Left ventricle myocardium superior (tissue), 1 donor: ENCODE measurements around the gene DENND2D. TPM values are rescaled to one million over a fixed set of nuclear protein-coding genes. Genes with fewer than 3 reads are reported as not detected.

Source experiments
- ATAC-seq: fragments of 200-7000 bp; cut with Tn5 transposase; one replicate; pipeline ENCODE4 v1.9.1; 2020; ENCODE audit warnings: mild to moderate bottlenecking, moderate library complexity
- DNase-seq: peaks from one replicate; pipeline ENCODE4 v3.0.0-alpha.2; 2020
- intact Hi-C: fragments of 100-400 bp; cut with micrococcal nuclease; formaldehyde crosslinking; loops from one replicate; pipeline ENCODE4 v1.11.0; 2022
- long read RNA-seq: library from polyadenylated mRNA; unstranded; transcript quantifications from one replicate; pipeline ENCODE4 v2.0.0, GENCODE V29; 2021
- total RNA-seq: library from RNA; stranded (reverse); fragmentation: NEBNext Ultra II Directional; extraction: Animal tissue kit (Norgen Biotek cat#: 25700); gene quantifications from one replicate; pipeline ENCODE4 v1.2.1, GENCODE V29; 2021
- donor health status: DM: no; HTN: yes; CAD: no; lungs with severe emphysema.

DENND2D gene, protein sequence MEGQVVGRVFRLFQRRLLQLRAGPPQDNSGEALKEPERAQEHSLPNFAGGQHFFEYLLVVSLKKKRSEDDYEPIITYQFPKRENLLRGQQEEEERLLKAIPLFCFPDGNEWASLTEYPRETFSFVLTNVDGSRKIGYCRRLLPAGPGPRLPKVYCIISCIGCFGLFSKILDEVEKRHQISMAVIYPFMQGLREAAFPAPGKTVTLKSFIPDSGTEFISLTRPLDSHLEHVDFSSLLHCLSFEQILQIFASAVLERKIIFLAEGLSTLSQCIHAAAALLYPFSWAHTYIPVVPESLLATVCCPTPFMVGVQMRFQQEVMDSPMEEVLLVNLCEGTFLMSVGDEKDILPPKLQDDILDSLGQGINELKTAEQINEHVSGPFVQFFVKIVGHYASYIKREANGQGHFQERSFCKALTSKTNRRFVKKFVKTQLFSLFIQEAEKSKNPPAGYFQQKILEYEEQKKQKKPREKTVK
- total RNA-seq: 1.3 TPM
- long read RNA-seq, partial matches to known transcripts: 1 of 1 reads
- long read RNA-seq, other reads (novel, unspliced or antisense): 0 of 1 reads

DNA sequence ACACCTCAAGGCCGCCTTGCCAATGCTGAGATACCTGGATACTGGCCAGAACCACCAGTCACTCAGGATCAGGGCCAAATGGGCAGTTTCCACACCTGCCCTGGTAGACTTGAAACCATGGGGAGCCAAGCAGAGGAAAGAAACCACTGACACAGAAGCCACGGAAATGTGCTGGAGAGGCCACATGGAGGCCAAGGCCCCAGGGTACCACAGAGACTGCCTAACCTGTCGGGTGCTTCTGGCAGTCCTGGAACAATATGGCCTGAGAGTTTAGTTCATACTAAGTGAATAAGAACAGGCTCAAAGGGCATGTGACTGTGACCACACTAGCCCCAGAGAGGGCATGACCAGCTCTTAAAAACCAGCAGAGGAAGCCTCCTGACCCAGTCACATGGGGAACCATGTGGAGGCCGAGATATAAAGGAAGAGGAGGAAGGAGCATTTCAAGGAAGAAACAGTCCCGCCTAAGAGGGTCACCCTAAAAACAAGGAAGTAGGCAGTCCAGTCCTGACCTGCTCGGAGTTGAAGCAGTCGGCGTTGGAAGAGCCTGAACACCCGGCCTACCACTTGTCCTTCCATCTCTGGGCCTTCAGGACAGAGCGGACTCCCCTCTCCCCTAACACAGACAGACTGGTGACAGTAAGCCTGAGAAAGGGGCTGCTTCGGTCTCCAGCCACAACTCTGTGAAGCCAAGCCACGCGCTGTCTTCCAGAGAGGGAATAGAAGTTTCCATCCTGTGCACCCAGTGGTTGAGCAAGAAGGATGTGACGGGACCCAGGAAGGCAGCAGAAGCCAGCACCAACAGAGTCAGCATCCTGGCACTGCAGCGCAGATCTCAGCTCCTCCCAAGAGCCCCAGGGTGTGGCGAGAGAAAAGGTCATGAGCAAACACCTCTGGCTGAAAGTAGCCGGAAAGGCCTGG lies at the start of gene DENND2D:
Gene DENND2D (minus strand): TSS at position 766 of the 921 bp plus-strand sequence. CDS start 187 bp downstream, at position 579.
- ATAC-seq: peak; percentile 49
- DNase-seq: peak; percentile 44
- intact Hi-C loops: no loop called here

DNA sequence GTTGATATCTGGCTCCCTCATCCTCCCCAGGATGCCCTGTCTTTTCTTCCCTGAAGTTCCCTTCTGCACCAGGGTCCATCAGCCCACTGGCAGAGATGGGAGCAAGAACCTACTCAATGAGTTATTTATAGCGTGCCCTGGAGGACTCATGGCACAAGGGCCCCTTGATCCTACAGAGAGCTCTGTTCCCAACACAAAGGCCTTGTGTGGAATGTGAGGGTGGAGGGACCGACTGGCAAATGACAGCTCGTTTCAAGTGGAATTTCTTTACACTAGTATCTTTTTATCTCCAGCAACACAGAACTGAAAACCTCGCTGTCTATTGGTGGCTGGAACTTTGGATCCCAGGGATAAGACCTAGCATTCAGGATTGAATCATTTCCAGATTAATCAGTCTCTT lies 49.5 kb upstream of the DENND2D start:
- DNase-seq: no peak
- intact Hi-C loops: no loop called here
- peak; percentile 25 for ATAC-seq

DNA sequence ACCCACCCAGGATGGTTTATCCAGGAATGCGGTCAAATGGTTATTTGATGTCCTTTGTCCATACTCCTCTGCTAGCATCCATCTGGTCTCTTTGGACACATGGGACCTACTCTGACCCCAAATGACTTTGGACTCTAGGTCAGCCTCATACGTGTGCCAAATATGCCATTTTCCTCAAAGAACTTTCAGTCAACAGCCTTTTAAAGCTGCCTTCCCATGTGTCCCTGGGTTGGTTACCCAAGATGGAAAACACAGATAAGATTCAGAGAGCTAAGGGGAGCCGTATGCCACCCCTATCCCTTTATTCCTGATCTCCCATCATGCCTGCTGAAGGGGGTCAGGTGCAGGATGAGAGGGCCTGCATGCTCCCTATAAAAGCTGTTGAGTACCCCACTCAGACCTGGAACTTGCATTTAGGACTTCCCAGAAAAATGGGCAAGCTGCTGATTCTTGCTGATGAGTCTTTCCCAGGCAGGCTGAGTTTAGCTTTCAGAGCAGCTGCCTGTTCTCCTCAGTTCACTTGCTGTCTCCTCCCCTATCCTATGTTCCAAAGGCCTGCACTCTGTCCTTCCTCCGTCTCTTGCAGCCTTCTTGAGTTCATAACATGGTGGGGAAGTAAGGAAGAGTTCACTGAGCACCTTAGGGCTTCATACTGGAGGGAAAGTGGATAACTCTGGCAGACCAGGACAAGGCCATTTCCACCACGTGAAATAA lies 46.8 kb upstream of the DENND2D start:
- DNase-seq (no peak), ATAC-seq (no peak)
- intact Hi-C loops: no loop called here

DNA sequence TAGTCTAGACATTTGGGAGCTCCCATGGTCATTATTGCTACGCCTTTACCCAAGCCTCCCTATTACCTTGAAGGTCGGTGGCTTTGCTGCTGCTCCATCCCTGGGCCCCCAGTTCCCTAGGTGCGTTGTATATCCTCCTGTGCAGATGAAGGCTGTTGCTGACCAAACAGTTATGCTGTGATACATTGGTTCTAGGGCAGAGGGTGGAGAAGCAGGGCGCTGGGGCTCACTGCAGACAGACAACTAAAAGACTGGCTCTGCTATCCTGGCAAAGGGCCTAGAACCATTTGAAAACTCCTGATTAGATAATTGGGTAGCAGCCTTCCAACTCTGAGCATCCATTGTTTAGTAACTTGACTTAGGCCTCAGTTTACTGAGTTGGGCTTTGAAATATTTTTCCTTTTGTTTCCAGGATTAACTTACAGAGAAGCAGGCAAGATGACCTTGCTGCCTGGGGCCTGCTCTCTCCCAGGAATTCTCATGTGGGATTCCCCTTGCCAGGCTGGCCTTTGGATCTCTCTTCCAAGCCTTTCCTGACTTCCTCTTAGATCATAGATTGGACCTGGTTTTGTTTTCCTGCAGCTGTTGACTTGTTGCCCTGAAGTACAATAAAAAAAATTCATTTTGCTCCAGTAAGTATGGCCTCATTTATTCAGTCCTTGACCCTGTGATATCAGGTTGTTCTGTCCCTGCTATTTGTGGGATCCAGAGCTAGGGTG lies 42.5 kb upstream of the DENND2D start:
- intact Hi-C loops: no loop called here
- peak; percentile 62 for DNase-seq
- ATAC-seq: peak; percentile 87

DNA sequence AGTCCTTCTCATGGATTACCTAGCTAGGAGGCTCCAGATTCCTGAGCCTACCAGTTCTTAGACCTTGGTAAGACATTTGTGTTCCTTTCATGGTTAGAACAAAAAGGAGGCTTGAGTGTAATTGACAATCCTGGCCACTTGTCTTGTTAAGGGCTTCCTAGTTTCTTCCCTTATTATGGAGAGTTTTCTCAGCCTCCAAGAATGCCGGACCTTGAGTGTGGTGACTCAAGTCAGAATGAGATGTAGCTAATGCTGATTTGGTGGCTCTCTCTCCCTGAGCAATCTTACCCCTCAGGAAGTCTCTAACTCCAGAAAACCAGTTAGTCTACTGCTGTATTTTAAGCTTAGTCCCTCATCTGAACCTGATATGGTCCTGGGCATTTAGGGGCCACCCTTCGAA lies 41.4 kb upstream of the DENND2D start:
- DNase-seq (no peak), ATAC-seq (no peak)
- intact Hi-C loops: no loop called here

DNA sequence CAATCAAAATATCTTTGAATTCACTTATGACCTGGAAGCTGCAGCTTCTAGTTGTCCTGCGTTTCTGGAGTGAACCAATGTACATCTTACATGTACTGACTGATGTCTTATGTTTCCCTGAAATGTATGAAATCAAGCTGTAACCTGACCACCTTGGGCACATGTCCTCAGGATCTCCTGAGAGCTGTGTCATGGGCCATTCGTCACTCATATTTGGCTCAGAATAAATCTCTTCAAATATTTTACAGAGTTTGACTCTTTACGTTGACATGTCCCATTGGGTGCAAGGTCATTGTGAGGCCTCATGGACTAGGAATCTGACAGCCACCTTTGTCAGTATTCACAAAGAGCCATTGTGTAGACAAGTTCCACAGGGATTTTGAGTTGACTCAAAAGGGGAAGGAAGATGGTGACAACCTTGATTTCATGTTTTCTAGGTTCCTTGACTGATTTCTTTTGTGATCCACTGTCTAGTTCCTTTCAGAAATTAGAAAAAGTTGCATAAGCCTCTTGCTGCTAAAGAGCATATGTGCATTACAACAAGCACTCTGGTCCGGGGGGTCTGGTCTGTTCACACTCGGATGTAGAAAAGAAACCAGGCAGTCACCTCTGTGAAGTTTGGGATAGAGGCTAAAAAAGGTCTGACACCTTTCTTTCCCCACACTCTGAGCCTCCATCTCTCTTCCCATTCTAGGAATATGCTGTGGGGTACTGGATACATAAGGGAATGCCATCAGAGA lies 37.8 kb upstream of the DENND2D start:
- no peak for ATAC-seq
- intact Hi-C loops: no loop called here
- no peak for DNase-seq

DNA sequence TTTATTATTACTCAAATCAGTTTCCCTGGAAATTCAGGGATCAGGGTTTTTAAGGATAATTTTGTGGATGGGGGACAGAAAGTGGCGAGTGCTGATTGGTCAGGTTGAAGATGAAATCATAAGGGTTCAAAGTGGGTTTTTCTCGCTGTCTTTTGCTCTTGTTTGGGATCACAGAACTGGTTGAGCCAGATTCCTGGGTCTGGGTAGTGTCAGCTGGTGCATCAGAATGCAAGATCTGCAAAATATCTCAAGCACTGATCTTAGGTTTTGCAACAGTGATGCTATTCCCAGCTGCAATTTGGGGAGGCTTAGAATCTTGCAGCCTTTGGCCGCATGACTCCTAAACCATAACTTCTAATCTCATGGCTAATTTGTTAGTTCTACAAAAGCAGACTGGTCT lies 36.4 kb upstream of the DENND2D start:
- DNase-seq (no peak), ATAC-seq (no peak)
- intact Hi-C loops: no loop called here

DNA sequence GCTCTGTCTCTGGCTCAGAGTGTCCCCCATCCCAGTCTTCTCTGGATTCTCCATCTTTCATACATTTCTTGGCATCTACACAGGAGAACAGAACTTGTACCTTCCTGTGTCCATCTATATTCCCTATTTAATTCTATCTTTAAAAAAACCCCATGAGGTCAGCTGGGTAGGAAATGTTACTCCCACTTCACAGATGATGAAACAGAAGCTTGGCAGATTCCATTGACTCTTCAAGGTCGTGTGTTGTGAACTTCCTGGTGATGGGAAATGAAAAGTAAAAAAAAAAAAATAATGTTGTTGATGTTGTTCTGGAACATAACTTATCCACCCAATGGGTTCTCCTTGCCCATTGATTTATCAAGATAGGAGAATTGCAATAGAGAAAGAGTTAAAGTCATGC lies 35.9 kb upstream of the DENND2D start:
- DNase-seq (no peak), ATAC-seq (peak; percentile 50)
- intact Hi-C loops: no loop called here

DNA sequence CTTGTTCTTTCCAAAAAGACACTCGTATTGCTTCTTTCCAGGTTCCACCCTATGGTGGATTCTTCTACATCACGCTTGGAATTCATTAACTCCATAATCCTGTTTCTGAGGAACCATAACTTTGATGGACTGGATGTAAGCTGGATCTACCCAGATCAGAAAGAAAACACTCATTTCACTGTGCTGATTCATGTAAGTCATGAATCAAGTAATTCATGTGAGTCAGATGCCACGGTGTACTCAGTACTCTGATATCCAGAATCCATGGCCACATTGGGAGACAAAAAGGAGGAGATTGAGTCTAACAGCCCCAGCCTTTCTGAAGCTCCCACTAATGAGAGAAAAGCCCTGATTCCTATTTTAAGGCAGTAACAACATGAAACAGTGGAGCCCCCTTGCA lies 34.4 kb upstream of the DENND2D start:
- no peak for DNase-seq
- ATAC-seq: no peak
- intact Hi-C loops: no loop called here

DNA sequence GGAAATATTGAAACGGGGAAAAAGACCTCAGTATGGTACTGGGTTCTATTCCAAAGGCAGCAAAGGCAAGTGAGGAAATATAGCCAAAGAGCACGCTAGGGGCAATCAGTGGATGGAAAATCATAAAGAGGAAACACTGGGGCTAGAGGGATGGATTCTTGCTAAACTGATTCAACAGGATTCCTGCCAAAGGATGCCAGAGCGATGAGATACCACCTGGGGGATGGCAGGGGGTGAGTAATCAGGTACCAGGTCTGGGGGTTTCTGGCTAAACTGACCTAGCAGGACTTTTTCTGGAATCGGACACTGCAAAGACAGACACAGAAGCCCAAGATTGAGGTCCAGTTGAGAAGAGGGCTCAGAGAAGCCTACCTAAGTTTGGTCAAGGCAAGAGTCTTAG lies 33.8 kb upstream of the DENND2D start:
- intact Hi-C loops: no loop called here
- no peak for DNase-seq
- ATAC-seq: no peak

DNA sequence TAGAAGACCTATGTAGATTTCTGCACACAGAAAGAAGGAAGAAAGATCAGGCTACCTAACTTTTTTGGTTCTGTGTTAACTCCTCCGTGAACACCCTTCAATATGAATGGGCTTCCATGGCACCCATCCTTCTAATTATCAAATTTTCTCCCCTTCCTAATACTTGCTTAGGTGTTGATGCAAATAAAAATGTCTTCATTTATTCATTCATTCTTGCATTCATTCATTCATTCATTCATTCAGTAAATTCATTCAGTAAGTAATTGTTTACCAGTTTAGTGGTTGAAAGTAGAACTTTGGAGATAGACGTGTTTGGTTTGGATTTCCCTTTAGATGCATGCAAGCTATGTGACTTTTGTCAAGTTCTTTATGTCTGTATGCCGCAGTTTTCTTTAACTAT lies 31.7 kb upstream of the DENND2D start:
- no peak for DNase-seq
- ATAC-seq: no peak
- intact Hi-C loops: no loop called here

DNA sequence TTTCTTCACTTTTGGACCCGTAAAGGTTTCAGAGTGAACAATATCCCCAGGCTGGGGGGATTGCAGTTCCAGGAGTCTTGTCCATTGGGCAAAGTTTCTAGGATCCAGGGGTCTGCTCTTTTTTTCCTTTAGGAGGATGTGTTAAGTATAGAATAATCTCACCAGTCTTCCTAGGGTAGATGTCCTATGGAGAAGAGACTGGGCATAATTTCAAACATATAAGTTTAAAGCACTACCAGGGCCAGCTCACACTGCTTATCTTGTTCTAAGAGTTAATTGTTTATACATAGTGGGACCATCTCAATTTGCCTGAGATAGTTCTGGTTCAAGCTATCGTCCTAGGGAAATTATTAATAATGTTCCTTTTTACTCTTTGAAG lies 28.3 kb upstream of the DENND2D start:
- ATAC-seq (no peak), DNase-seq (no peak)
- intact Hi-C loops: loop anchor here (10.0 kb wide), 1 partner anchor 106 kb away; no protein-coding TSS in a partner anchor

DNA sequence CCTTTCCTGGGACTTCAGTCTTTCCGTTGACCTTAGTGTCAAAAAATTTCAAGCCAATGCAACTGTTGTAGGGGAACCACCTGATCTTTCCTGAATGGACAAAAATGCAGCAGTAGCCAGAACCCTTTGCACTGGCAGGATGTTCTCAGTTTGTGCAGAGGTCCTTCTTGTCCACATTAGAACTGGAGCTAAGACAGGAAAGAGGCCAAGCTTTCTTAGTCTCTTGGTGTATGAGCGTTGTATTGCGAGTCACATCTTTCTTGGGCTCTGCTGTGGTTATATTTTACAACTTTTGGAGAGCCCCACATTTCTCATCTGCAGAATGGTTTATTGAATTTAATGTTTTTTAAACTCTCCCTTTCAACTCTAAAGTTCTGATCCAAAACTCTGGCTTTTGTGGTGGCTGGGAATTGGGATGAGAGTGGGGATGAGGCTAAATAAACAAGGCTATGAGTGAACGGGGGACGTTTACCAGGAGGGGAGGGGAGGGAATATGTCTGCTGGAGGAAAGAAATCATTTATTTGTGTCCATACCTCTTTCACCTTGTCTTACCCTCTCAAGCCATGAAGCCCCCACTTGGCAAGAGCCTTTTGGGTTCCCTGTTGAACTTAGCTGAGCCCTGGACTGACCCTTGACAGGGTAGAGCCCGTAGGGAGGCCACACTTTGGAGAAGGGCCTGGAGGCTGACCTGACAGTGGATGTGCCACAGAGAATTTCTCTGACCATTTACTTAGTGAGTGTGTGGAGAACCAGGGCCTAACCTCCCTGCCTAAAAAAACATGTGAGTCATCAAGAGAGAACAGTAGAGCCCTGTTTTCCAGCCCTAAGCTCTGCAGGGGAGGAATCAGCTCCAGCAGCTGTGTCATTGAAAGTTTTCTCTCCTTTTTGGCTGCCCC lies 27.7 kb upstream of the DENND2D start:
- intact Hi-C loops: loop anchor here (10.0 kb wide), 1 partner anchor 107 kb away; no protein-coding TSS in a partner anchor
- peak; percentile 98 for ATAC-seq

DNA sequence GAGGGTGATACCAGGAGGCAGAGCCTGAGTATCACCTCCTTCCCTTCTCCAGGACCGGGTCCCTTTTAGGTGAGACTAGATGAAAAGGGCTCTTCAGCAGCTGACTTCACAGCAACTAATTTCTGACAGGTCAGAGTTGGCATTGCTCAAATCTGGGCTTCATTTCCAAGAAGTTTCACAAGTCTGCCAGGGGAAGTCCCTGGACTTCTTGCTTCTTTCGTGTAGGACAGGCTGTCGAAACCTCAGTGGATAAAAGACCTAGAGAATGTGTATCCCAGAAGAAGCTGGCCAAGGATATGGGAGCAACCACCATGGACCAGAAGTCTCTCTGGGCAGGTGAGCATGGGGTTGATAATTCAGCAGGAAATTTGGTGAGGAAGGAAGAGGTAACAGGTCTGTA lies 27.0 kb upstream of the DENND2D start, which contains the start of gene CHI3L2:
Gene CHI3L2 (plus strand): TSS at position 280 of the 400 bp plus-strand sequence. CDS start 17 bp downstream, at position 297.
- DNase-seq: no peak
- intact Hi-C loops: loop anchor here (10.0 kb wide), 1 partner anchor 107 kb away; no protein-coding TSS in a partner anchor
- ATAC-seq: peak; percentile 47

More for the DNA sequence above, 27.7 kb upstream of the DENND2D start:
- DNase-seq: peak; percentile 52

DNA sequence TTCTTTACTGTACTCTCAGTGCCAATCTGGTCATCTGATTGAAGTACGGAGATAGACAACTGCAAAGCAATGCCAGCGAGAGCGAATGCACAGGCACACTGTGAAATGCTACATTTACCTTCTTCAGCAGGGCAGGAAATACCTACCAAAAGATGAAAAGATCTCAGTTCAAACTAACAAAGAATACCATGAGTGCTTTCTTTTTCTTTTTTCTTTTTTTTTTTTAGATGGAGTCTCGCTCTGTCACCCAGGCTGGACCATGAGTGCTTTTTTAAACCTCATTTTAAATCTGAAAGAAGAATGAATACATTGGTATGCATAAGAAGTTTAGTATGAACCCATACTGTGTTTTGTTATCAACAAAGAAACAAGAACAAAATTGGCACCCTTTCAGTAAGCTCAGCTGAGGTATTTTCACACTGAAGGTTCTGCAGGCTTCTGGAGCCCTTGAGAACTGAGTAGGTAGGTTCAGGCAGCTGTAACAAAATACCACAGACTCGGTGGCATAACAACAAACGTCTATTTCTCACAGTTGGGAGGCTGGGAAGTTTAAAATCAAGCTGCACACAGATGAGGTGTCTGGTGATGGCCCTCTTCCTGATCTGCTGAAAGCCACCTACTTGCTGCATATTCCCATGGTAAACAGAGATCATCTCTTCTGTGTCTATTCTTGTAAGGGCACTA lies 25.4 kb upstream of the DENND2D start:
- intact Hi-C loops: loop anchor here (10.0 kb wide), 1 partner anchor 109 kb away; no protein-coding TSS in a partner anchor
- DNase-seq (no peak), ATAC-seq (no peak)

DNA sequence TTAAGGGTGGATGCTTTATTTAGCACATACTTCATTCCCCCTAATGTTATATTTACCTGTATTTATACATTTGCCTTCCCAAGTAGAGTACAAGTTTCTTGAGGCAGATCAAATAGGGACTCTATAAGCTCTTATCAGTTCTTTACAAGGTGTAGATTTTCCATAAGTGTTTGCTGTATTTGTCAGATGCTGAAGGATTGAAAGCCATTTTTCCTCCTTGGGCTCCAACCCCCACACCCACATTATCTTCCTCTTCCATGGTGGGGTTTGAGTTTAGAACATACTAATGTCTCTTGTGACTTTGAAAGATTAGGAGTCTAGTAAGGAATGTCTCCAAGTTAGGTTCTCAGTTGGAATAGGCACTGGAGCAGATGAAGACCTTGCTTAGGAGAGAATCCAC lies 24.6 kb upstream of the DENND2D start:
- no peak for ATAC-seq
- no peak for DNase-seq
- intact Hi-C loops: loop anchor here (10.0 kb wide), 1 partner anchor 110 kb away; no protein-coding TSS in a partner anchor
